ENCODE measurements around the gene PLA2G4E.

The PLA2G4E gene

DNA sequence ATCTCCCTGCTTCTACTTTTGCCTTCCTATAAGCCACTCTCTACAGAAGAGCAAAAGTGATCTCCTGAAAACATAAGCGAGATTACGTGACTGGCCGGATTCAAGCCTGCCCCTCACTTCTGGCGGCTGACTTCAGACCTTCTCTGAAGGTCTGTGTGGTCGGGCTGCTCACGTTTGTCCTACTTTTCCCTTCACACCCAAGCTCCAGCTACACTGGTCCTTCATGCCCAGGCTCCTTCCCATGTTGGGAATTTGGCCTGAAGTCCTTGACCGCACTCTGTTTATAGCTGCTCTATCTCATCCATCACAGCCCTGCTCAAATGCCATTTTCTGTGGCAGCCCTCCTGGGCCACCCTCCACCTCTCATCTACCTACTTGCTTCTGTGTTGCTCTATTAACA is 6.7 kb upstream of the PLA2G4E start:
- Histone ChIP-seq H3K4me2 (ENCODE audit: low read length) (no peak overlapping the region), H3K27ac (no peak overlapping the region), H2AFZ (no peak overlapping the region), H3K27me3 (ENCODE audit: control insufficient read depth, insufficient read depth, low read length) (no peaks in the 10 kb centered on the region), H3K9ac (no peak overlapping the region), H3K36me3 (ENCODE audit: control insufficient read depth, insufficient read depth, low read length) (no peaks in the 10 kb centered on the region), H3K79me2 (no peaks in the 10 kb centered on the region), H3K4me1 (peaks cover 3% of the 10 kb centered on the region), H3K9me3 (ENCODE audit: control insufficient read depth, low read length) (no peaks in the 10 kb centered on the region), H3K4me3 (ENCODE audit: low read depth, low read length) (no peak overlapping the region)
- TF ChIP-seq, protein P1, sequence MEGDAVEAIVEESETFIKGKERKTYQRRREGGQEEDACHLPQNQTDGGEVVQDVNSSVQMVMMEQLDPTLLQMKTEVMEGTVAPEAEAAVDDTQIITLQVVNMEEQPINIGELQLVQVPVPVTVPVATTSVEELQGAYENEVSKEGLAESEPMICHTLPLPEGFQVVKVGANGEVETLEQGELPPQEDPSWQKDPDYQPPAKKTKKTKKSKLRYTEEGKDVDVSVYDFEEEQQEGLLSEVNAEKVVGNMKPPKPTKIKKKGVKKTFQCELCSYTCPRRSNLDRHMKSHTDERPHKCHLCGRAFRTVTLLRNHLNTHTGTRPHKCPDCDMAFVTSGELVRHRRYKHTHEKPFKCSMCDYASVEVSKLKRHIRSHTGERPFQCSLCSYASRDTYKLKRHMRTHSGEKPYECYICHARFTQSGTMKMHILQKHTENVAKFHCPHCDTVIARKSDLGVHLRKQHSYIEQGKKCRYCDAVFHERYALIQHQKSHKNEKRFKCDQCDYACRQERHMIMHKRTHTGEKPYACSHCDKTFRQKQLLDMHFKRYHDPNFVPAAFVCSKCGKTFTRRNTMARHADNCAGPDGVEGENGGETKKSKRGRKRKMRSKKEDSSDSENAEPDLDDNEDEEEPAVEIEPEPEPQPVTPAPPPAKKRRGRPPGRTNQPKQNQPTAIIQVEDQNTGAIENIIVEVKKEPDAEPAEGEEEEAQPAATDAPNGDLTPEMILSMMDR (IDR thresholded peaks at IDR 0.05), result no peak

DNA sequence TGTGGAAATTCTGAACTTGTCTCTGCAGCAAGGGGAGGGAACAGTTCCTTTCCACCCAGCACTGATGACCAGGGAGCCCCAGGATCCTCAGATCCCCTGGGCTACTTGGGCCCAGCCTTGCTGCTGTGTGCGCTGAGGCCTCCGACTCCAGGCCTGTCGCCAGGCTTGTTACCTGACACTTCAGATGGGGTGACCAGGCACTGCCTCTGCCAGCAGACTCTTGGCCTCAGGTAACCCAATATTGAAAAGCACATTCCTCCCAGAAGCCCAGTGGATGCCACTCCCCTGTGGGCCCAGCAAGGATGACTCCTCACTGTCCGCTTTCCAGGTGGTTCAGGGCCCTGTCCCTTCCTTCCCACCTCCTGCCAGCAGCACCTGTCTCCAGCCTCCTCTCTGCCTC is 3.5 kb upstream of the PLA2G4E start:
- TF ChIP-seq, protein P1 (IDR thresholded peaks at IDR 0.05), result no peak
- no peaks in the 10 kb centered on the region for H3K36me3 ChIP-seq (ENCODE audit: control insufficient read depth, insufficient read depth, low read length)
- no peak overlapping the region for H3K9ac ChIP-seq
- peaks cover 3% of the 10 kb centered on the region for H3K4me1 ChIP-seq
- H2AFZ ChIP-seq, result peak overlapping the region; percentile 50
- no peak overlapping the region for H3K4me2 ChIP-seq (ENCODE audit: low read length)
- H3K9me3 ChIP-seq (ENCODE audit: control insufficient read depth, low read length), result no peaks in the 10 kb centered on the region
- H3K27ac ChIP-seq, result peak overlapping the region; percentile 51
- no peaks in the 10 kb centered on the region for H3K79me2 ChIP-seq
- no peak overlapping the region for H3K4me3 ChIP-seq (ENCODE audit: low read depth, low read length)
- no peaks in the 10 kb centered on the region for H3K27me3 ChIP-seq (ENCODE audit: control insufficient read depth, insufficient read depth, low read length)

DNA sequence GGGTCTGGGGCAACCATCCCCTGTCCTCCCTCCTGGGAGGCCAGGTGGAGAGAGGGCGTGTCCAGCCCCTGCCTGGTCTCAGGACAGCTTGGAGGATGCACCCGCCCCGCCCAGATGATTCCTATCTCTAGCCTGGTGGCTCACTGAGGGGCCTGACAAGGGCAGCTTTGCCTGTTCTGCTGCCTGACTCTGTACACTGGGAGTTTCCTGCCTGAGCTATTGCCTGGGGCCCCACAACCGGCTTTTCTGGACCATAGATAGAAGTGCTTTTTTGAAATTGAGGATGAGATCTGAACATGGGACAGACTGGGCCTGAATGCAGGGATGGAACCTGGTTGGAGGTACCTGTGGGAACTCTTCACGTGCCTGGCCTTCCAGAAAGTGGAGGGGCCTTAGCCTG is 751 bp upstream of the PLA2G4E start:
- TF ChIP-seq, protein P1 (IDR thresholded peaks at IDR 0.05), result no peak

DNA sequence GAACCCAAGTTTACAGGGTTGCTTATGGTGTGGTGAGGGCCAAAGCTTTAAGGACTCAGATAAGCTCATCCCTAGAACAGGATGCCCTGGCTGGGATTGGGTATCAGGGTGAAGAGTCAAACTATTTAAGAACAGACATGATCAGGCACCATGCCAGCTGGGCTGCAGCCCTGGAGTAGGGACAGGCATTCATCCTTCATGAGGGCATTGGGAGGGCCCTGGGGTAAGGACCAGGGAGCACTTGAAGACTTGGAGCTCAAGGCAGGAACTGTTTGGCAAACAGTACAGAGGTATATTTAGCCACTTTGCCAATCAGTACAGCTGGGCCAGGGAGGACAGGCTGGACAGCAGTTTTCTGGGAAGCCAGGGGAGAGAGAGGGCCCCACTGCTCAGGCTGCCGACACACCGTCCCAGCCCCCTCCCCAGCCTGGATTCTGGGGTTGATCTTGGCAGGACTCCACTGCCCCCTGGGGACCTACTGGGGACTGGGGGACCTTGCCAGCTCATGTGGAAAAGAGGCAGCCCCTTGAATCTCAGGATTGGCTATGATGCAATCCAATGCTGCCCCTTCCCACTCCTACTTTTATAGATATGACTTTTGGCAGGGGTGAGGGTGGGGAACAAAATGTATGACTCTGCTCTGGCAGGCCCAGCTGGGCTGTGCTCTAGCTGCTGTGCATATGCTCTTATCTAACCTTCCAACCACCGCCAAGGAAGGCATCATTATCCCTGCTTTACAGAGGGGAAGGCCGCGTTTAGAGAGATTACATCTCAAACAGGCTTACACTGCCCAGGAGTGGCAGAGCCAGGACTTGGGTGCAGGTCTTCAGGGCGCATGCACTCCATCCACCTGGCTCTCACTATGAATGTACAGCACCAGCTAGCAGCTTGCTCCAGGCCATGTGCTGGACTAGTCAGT is 2.3 kb downstream of the PLA2G4E start:
- no peak overlapping the region for H3K9ac ChIP-seq
- H3K36me3 ChIP-seq (ENCODE audit: control insufficient read depth, insufficient read depth, low read length), result no peaks in the 10 kb centered on the region
- no peak overlapping the region for H3K4me2 ChIP-seq (ENCODE audit: low read length)
- H3K27me3 ChIP-seq (ENCODE audit: control insufficient read depth, insufficient read depth, low read length), result no peaks in the 10 kb centered on the region
- TF ChIP-seq, protein P1 (IDR thresholded peaks at IDR 0.05), result no peak
- H3K79me2 ChIP-seq, result no peaks in the 10 kb centered on the region
- H3K9me3 ChIP-seq (ENCODE audit: control insufficient read depth, low read length), result no peaks in the 10 kb centered on the region
- H3K27ac ChIP-seq, result no peak overlapping the region
- no peak overlapping the region for H3K4me3 ChIP-seq (ENCODE audit: low read depth, low read length)
- H3K4me1 ChIP-seq, result no peaks in the 10 kb centered on the region
- H2AFZ ChIP-seq, result no peak overlapping the region

More for the DNA sequence above, 751 bp upstream of the PLA2G4E start:
- H3K79me2 ChIP-seq, result no peaks in the 10 kb centered on the region
- H3K4me1 ChIP-seq, result peaks cover 3% of the 10 kb centered on the region
- no peak overlapping the region for H2AFZ ChIP-seq
- no peak overlapping the region for H3K4me3 ChIP-seq (ENCODE audit: low read depth, low read length)
- no peaks in the 10 kb centered on the region for H3K9me3 ChIP-seq (ENCODE audit: control insufficient read depth, low read length)
- no peak overlapping the region for H3K9ac ChIP-seq
- no peak overlapping the region for H3K27ac ChIP-seq
- no peak overlapping the region for H3K4me2 ChIP-seq (ENCODE audit: low read length)
- no peaks in the 10 kb centered on the region for H3K36me3 ChIP-seq (ENCODE audit: control insufficient read depth, insufficient read depth, low read length)
- H3K27me3 ChIP-seq (ENCODE audit: control insufficient read depth, insufficient read depth, low read length), result no peaks in the 10 kb centered on the region

DNA sequence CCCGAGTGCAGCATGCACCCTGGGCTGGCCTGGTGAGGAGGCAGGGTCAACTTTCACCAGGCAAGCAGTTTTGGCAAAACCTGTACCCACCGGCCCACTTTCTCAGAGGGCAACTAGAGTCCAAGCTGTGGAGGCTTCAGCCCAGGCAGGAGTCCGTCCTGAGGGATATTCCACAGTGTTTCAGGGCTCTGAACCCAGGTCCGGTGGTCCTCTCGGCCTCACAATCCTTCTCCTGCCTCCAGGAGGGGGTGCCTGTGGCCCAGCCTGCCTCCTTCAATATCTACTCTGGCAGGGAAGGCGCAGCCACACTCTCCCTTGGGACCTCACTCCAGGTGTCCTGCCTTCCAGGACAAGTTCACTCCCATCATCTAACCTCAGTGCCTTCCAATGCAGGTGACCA is 3.9 kb downstream of the PLA2G4E start:
- Histone ChIP-seq H2AFZ (no peak overlapping the region), H3K27me3 (ENCODE audit: control insufficient read depth, insufficient read depth, low read length) (no peaks in the 10 kb centered on the region), H3K4me3 (ENCODE audit: low read depth, low read length) (no peak overlapping the region), H3K36me3 (ENCODE audit: control insufficient read depth, insufficient read depth, low read length) (no peaks in the 10 kb centered on the region), H3K4me1 (no peaks in the 10 kb centered on the region), H3K9ac (no peak overlapping the region), H3K4me2 (ENCODE audit: low read length) (no peak overlapping the region), H3K27ac (no peak overlapping the region), H3K9me3 (ENCODE audit: control insufficient read depth, low read length) (no peaks in the 10 kb centered on the region), H3K79me2 (no peaks in the 10 kb centered on the region)
- TF ChIP-seq, protein P1 (IDR thresholded peaks at IDR 0.05), result no peak
